A673 (cell line): Measurements from ENCODE around the gene TMEM223. TPM values are rescaled to one million over a fixed set of nuclear protein-coding genes. Genes with fewer than 3 reads are reported as not detected.

ENCODE experiments used
- BruUV-seq: library from RNA; stranded (reverse); fragments of 400-500 nt; replicated peaks from 2 replicates; lab custom pipeline; 2021; lab: Mats Ljungman, UMichigan
- CTCF ChIA-PET: fragments of 300-600 bp; sonication (Branson Sonifier 250); formaldehyde crosslinking; loops from one replicate; lab custom pipeline; 2022; ENCODE audit warnings: antibody characterized with exemption; lab: Charles Lee
- POLR2A ChIA-PET: fragments of 300-600 bp; sonication (Branson Sonifier 250); formaldehyde crosslinking; loops from one replicate; lab custom pipeline; 2022; ENCODE audit warnings: antibody characterized with exemption; ENCODE audit not compliant: low non-redundant PET; lab: Charles Lee
- DNase-seq: peaks from one replicate; pipeline ENCODE4 v3.0.0-alpha.2; 2015; ENCODE audit warnings: low spot score
- H3K27ac ChIP-seq: fragments of 200-600 bp; sonication (generic); 2 replicates; pipeline ENCODE4 v1.5.1; 2016; ENCODE audit warnings: mixed run types, low read depth, mild to moderate bottlenecking, mixed read lengths, antibody characterized with exemption, low read length; ENCODE audit not compliant: poor library complexity, severe bottlenecking
- H3K27me3 ChIP-seq: fragments of 200-600 bp; sonication (generic); replicated peaks from 2 replicates; pipeline ENCODE4 v1.6.1; 2017; ENCODE audit warnings: mixed run types, low read depth, mild to moderate bottlenecking, mixed read lengths, antibody characterized with exemption, low read length; ENCODE audit not compliant: insufficient read depth, poor library complexity
- H3K36me3 ChIP-seq: fragments of 200-600 bp; sonication (generic); 2 replicates; pipeline ENCODE4 v1.6.1; 2016; ENCODE audit warnings: mixed run types, mild to moderate bottlenecking, mixed read lengths, antibody characterized with exemption, low read length; ENCODE audit not compliant: insufficient read depth, poor library complexity, severe bottlenecking
- H3K4me1 ChIP-seq: fragments of 200-600 bp; sonication (generic); 2 replicates; pipeline ENCODE4 v1.6.1; 2017; ENCODE audit warnings: mixed run types, mild to moderate bottlenecking, mixed read lengths, antibody characterized with exemption, low read length; ENCODE audit not compliant: insufficient read depth, poor library complexity, severe bottlenecking
- H3K4me3 ChIP-seq: fragments of 200-600 bp; sonication (generic); 2 replicates; pipeline ENCODE4 v1.5.1; 2016; ENCODE audit warnings: low read depth, mixed run types, mild to moderate bottlenecking, mixed read lengths, low read length; ENCODE audit not compliant: poor library complexity, severe bottlenecking
- H3K9me3 ChIP-seq: fragments of 200-600 bp; sonication (generic); 2 replicates; pipeline ENCODE4 v1.6.1; 2016; ENCODE audit warnings: mixed run types, low read depth, mild to moderate bottlenecking, mixed read lengths, antibody characterized with exemption, low read length; ENCODE audit not compliant: poor library complexity, severe bottlenecking
- CTCF ChIP-seq: fragments of 300-800, 200-600 bp; sonication (generic); conservative IDR thresholded peaks from 2 replicates; pipeline ENCODE4 v1.5.1; 2017; ENCODE audit warnings: low read depth, mild to moderate bottlenecking, antibody characterized with exemption, low read length, moderate library complexity, mixed read lengths
- EZH2 ChIP-seq: fragments of 200-600 bp; sonication (generic); IDR thresholded peaks from 2 replicates; pipeline ENCODE4 v1.6.1; 2017; ENCODE audit warnings: borderline replicate concordance, low read depth, mild to moderate bottlenecking, mixed read lengths, antibody characterized with exemption, low read length; ENCODE audit not compliant: poor library complexity, severe bottlenecking
- intact Hi-C: fragments of 100-400 bp; cut with micrococcal nuclease; formaldehyde crosslinking; loops from one replicate; pipeline ENCODE4 v1.10.0; 2022; ENCODE audit not compliant: unreplicated experiment
- total RNA-seq: library from RNA; stranded (reverse); gene quantifications from 2 replicates; pipeline ENCODE4 v1.2.3, GENCODE V29; 2021

Gene TMEM223
- total RNA-seq, 1 experiment from 2014 or later = 29.3 TPM

- peaks cover 51% of the 10 kb centered on the region for H3K36me3 ChIP-seq
- intact Hi-C loops = no loop called here
- no peak overlapping the region for H3K4me3 ChIP-seq
- POLR2A ChIA-PET = interaction anchor here (0.7 kb wide), 1 partner anchor 99 kb away, joined by 13 read pairs; no protein-coding TSS in a partner anchor
- H3K27ac ChIP-seq = no peak overlapping the region
- no peaks in the 10 kb centered on the region for H3K4me1 ChIP-seq
- DNase-seq = no peak
- no peaks in the 10 kb centered on the region for H3K9me3 ChIP-seq
- CTCF ChIA-PET = no interaction called here
- TF ChIP-seq CTCF = no peak
- TF ChIP-seq EZH2 = no peak
- no TSS peak for BruUV-seq
- no peaks in the 10 kb centered on the region for H3K27me3 ChIP-seq
Observed at GRCh38 chr11:62782753-62783152, 9.1 kb downstream of the TMEM223 start.

- intact Hi-C loops = no loop called here
Observed at GRCh38 chr11:62778441-62778840, 13.4 kb downstream of the TMEM223 start.

GRCh38 chr11:62777389-62777788, 14.4 kb downstream of the TMEM223 start:
- CTCF ChIA-PET = no interaction called here

More at GRCh38 chr11:62778441-62778840, 13.4 kb downstream of the TMEM223 start:
- no TSS peak for BruUV-seq
- TF ChIP-seq CTCF (no peak), EZH2 (no peak)
- no peak for DNase-seq
- ChIA-PET CTCF (no interaction called here), POLR2A (interaction anchor here (0.6 kb wide), 1 partner anchor 48 kb away, joined by 3 read pairs; no protein-coding TSS in a partner anchor)
- no peak overlapping the region for H3K27ac ChIP-seq
- no peaks in the 10 kb centered on the region for H3K4me1 ChIP-seq
- no peaks in the 10 kb centered on the region for H3K27me3 ChIP-seq
- no peaks in the 10 kb centered on the region for H3K9me3 ChIP-seq
- H3K36me3 ChIP-seq = peaks cover 63% of the 10 kb centered on the region
- H3K4me3 ChIP-seq = no peak overlapping the region

More at GRCh38 chr11:62777389-62777788, 14.4 kb downstream of the TMEM223 start:
- no peak for DNase-seq
- no TSS peak for BruUV-seq
- Histone ChIP-seq H3K4me1 (peaks cover under 1% of the 10 kb centered on the region), H3K9me3 (no peaks in the 10 kb centered on the region), H3K27me3 (no peaks in the 10 kb centered on the region), H3K4me3 (no peak overlapping the region), H3K36me3 (peaks cover 53% of the 10 kb centered on the region), H3K27ac (peak overlapping the region; percentile 16)
- TF ChIP-seq EZH2 (no peak), CTCF (no peak)
- POLR2A ChIA-PET = interaction anchor here (0.5 kb wide), 1 partner anchor 124 kb away, joined by 9 read pairs; no protein-coding TSS in a partner anchor
- intact Hi-C loops = no loop called here
